Upper lobe of left lung (tissue), 4 donors: ENCODE data around the gene CPEB3.

Source experiments
- EP300 ChIP-seq, 4 donors: sonication (generic); formaldehyde crosslinking; IDR thresholded peaks; one replicate each; pipeline ENCODE4 v1.5.1; 2017; ENCODE audit warnings: antibody characterized with exemption in 4 of 4, control low read depth in 2 of 4
- POLR2A ChIP-seq, 4 donors: fragments of 450-650 bp; IDR thresholded peaks; one replicate each; pipeline ENCODE4 v1.5.1; 2016 to 2017; ENCODE audit warnings: antibody characterized with exemption in 4 of 4, mild to moderate bottlenecking in 2 of 4
- TF ChIP-seq, protein P1 (sequence below), 6 experiments: fragments of 450-650 bp in 4 of 6; fragments of 200-600 bp in 2 of 6; sonication (generic) in 2 of 6; IDR thresholded peaks; one replicate each; pipeline ENCODE4 v1.5.1; 2016 to 2019; ENCODE audit warnings: antibody characterized with exemption in 6 of 6

GRCh38 chr10:92208736-92209135 lies 82.1 kb downstream of the CPEB3 start:
- TF ChIP-seq, protein P1, sequence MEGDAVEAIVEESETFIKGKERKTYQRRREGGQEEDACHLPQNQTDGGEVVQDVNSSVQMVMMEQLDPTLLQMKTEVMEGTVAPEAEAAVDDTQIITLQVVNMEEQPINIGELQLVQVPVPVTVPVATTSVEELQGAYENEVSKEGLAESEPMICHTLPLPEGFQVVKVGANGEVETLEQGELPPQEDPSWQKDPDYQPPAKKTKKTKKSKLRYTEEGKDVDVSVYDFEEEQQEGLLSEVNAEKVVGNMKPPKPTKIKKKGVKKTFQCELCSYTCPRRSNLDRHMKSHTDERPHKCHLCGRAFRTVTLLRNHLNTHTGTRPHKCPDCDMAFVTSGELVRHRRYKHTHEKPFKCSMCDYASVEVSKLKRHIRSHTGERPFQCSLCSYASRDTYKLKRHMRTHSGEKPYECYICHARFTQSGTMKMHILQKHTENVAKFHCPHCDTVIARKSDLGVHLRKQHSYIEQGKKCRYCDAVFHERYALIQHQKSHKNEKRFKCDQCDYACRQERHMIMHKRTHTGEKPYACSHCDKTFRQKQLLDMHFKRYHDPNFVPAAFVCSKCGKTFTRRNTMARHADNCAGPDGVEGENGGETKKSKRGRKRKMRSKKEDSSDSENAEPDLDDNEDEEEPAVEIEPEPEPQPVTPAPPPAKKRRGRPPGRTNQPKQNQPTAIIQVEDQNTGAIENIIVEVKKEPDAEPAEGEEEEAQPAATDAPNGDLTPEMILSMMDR (IDR thresholded peaks at IDR 0.05) = no peak
- TF ChIP-seq POLR2A (IDR thresholded peaks at IDR 0.05) (no peak), EP300 (IDR thresholded peaks at IDR 0.05) (no peak)
